Stimulated activated CD8-positive, alpha-beta memory T cell treated with anti-CD3 and anti-CD28 coated beads, Interleukin-2, amount 100 ng/mL, for 48 hours (primary cell): Measurements from ENCODE around the gene DPEP1.
"Not testable (repeated sequence)": the region's sequence is repeated elsewhere in the genome, so short reads cannot be mapped to it uniquely, and the experiment has no call there.

Experiments used
- DNase-seq, 2 donors: peaks; one replicate each; pipeline ENCODE4 v3.0.0-alpha.2; 2020; ENCODE audit warnings: low read depth in 2 of 2

The DPEP1 gene

DNA sequence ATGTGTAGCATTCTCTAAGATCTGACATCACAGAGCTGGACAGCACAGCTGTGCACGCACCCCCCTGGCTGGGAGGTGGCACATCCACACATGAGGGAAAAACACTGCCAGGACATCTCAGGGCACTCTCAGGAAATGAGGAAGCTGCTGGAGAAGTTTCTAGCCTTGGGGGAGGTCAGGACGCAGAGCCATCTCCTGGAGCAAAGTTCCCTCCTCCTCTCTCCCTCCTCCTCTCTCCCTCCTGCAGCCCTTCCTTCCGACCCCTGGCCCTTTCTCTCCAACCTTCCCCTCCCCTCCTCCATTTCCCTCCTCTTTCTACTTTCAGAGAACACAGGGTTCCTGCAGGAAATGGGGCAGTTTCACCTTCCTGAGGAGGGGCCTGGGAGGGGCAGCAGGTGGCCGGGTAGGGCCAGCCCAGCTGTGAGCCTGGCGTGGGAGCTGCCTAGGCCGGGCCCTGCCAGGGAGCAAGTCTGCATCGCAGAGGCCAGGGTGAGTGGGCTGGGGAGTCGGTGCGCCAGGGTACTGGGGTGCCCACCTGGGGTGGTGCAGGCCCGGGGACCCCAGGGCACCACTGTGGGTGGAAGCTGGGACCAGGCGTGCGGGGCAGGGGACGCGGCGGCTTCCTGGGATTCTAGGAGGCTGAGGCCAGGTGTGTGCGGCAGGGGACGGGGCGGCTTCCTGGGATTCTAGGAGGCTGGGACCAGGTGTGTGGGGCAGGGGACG lies at the start of gene DPEP1:
TSS of gene DPEP1 (plus strand) at position 412 of the 723 bp plus-strand sequence. CDS start 16,769 bp downstream, outside the sequence.
- DNase-seq: no peak

DNA sequence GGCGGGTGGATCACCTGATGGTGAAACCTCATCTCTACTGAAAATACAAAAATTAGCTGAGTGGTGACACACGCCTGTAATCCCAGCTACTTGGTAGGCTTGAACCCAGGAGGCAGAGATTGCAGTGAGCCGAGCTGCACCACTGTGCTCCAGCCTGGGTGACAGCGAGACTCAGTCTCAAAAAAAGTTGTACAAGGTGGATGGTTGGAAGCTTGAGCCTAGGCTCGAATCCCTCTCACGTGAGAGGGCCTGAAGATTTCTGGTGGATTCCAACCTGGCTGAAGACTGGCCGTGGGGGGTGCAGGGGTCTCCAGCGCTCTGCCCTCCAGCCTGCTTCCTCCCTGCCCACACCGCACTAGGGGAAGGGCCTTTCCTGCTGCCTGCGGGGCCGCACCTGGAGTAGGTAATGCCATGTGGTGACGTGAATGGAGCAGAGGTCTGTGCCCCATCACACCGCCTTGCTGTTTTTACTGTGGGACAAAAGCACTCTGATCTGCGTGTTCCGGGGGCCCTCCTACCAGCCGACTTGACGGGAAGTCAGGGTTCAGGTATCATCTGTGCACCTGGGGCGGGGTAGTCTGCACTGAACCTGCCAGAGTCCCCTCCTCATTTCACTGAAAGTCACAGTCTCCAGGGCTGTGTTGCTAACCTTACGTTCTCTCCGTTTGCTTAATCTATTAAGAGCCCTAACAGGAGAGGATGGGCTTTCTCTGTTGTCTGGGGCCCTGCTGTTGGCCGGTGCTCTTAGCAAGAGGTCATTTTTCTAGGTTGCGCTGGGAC lies 48.8 kb upstream of the DPEP1 start:
- no peak for DNase-seq

DNA sequence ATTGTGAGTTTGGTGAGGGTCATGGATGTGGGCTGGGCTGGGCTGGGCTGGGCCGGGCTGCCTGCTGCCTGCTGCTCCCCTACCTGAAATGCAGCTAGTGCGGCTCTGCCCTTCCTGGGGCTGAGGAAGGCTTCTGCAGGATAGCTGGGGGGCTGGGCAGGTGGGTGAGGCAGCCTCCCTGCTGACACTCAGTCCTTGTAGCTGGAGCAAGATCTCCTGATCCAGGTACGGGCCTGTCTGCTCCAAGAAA lies 48.3 kb upstream of the DPEP1 start:
- DNase-seq: peak in 1 of 2 donors; percentile 28

DNA sequence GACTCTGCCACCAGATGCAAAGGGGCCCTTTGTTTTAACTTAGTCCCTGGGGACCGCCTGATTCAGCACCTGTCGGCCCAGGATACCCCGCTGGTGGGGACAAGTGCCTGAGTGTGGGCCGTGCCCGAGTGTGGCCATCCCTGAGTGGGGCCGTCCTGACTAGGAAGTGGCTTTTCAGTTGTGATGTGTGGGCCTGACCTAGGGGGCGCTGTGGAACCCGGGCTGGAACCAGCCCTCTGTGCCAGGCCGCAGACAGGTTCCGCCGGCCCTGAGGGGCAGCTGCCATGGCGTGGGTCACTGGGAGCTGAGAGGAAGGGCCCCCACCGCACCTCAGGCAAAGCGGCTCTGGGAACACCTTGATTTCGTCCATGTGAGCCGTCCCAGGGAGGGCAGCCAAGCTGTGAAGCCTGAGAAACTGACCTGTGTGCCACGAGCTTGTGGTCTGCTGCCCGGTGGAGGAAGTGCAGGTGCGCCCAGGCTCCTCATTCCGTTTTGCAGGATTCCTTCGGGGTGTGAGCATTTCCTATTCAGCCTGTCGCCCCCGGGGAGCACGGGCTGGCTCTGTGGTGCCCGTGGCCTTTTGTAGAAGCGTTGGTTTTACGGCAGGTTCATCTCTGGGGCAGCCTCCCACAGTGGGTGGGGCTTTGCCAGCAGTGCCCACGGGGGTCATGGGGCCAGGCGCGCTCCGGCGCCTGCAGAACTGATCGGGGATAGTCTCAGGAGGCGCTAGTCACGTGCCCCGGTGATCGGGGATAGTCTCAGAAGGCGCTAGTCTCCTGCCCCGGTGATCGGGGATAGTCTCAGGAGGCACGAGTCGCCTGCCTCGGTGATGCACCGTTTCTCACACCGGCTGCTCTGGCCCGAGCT lies 47.7 kb upstream of the DPEP1 start:
- peak; percentile 62 to 64 for DNase-seq

DNA sequence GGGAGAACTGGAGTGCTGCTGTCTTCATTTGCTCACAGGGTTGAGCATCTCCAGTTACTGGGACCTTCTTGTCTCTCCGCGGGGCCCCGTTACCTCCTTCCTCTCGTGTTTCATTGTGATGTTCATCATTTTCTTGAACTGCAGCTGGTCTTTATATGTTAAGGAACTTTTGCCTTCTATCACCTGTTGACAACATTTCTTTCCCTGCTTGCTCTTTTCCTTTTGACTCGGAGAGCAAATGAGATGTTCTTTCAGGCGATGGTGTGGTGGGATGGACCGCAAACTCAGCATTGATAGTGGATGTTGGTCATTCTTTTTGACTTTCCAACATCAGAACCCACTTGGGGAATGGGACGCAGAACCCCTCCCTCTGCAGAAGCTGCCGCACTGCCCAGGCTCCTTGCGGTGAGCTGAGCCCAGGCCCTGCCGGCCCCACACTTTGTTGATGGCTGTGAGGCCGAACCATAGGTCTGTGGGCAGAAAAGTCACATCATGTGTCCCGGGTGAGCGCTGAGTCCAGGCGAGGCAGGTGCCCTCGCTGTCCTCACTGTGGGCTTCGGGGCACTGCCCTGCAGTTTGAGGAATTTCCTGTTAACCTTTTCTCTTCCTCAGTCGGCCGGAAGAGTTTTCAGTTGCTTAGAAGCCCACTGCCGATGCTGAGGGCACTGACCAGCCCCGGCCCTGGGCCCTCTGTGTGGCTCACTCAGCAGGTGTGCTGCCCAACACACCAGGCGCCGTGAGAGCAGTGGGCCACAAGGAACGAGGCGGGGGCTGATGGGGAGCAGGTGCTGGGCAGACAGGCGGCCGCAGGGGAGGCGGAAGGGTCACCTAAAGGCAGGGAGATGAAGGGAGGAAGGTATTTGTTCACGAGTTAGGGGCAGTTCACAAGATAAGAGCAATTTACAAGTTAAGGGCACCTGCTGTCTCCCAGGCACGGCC lies 45.5 kb upstream of the DPEP1 start:
- DNase-seq: no peak

DNA sequence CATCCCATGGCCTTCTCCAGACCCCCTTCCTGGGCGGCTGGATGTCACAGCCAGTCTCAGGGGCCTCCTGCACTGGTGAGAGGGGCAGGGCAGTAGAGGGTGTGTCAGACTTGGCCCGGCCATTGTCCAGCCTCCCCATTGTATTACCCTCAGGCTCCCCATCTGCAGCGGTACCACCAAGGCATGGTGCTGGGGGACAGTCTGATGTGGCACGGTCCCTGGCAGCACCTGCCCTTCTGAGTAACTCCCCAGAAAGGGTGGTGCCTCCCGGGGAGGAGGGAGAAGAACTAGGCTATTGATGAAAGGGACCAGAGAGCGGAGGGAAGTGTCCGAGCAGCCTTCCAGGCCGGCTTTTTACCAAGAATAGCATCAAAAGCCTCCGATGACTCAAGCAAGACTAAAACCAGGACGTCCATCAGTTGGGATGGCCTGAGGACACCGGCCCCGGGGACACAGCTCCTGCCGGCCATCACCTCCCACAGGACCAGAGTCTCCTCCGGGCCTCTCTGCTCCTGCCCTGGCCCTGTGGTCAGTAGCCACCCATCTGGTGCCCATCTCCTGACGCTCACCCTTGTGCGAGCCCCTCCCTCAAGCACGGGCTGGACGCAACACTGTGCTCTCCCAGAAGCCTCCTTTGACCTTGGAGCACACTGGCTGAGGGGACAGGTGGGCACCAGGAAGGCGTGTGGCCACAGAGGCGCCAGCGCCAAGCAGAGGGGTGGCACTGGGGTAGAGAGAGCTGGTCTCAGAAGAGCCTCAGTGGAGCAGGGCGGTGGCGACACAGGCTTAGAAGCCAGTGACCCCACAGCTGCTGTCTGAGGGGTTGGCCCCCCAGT lies 43.7 kb upstream of the DPEP1 start:
- no peak for DNase-seq

DNA sequence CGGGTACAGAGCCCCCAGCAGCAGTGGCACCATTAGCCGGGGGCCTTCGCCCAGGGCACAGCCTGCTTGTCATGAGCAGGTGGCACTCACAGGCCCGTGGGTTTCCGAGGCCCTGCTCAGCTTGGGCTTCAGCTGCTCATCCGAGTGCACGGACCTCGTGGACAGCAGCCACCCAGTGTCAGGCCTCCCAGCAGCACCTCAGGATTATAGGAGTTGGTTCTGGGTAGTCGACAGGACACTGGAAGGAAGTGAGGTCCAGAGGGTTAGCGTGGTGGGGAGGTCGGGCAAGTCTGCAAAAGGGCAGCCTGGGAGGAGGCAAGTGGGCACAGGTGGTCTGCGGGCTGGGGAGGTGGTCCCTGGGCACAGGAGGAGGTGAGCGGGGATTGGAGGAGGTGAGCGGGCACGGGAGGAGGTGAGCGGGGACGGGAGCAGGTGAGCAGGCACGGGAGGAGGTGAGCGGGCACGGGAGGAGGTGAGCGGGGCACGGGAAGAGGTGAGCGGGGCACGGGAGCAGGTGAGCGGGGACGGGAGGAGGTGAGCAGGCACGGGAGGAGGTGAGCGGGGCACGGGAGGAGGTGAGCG lies 43.0 kb upstream of the DPEP1 start:
- DNase-seq: no peak

DNA sequence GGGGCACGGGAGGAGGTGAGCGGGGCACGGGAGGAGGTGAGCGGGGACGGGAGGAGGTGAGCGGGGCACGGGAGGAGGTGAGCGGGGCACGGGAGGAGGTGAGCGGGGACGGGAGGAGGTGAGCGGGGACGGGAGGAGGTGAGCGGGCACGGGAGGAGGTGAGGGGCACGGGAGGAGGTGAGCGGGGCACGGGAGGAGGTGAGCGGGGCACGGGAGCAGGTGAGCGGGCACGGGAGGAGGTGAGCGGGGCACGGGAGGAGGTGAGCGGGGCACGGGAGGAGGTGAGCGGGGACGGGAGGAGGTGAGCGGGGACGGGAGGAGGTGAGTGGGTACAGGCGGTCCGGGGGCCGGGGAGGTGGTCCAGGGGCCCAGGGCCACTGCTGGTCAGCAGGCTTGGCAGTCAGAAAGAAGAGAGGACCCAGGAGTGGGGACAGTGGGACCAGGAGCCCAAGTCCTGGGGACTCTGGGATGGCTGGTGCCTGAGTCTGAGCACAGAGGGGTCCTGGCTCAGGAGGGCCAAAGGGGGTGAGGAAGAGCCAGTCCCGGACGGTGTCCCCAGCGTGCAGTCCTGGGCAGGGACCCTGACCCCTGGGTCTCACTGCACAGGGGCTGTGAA lies 42.4 kb upstream of the DPEP1 start:
- DNase-seq: not testable (repeated sequence)

DNA sequence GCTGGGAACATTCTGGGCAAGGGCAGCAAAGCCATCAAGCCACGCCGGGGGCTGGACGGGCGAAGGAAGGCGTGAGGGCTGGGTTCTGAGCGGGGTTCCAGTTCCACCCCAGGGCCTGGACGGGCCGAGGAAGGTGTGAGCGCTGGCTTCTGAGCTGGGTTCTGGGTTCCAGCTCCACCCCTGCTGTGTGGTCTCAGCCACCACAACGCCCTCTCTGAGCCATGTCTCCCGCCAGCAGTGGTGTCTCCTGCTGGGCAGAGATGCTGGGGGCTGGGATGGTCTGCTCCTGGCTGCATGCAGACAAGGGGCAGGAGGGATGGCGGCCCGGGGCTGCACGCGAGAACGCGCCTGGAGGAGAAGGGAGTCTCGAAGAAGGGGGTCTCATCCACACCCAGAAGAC lies 41.8 kb upstream of the DPEP1 start:
- no peak for DNase-seq

DNA sequence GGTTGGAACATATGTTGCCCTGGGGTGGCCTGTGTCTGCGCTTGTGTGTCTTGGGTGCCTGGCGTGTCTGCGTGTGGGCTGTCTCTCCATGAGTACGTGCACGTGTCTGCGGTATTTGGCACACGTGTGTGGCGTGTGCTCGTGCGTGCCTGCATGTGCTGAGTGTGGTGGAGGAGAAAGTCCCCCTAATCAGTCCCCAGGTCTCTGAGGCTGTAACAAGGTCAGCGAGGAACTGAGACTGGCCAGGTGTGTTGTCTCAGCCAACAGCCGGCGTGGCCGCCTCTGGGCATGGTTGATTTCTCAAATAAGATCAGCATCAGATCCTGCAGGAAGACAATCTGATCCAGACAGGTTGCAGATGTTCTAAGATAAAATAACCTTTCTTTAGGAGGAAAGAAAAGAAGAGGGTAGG lies 41.4 kb upstream of the DPEP1 start:
- DNase-seq: no peak

DNA sequence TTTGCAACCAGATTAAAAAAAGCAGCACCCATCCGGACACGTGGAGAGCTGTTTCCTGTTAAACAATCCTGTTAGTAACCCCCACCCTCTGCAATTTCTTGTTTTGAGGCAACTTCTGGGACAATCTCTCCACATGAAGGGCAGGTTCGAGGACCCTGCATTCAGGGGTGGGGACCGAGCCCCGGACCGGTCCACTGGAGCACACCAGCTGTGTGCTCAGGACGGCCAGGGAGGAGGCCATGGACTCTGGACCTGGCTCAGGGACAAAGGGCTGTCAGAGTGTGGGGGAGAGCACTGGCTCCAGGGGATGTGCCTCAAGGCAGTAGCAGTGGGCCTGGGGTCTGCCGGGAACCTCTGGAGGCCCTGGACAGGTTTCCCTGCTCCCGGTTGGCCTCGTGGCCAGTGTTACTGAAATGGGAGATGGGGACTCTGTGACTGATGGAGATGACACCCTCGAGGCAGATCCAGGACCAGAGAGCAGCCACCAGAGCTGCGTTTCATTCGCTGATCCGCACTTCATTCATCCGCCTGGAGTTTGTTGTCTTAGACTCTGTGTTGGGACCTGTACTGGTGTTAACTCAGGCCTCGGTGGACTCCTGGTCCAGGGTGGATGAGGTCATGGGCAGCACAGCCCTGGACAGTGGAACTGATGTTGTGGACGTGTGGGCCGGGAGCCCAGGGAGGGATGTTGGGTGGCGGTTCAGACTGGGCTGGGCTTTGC lies 40.8 kb upstream of the DPEP1 start:
- DNase-seq: no peak

DNA sequence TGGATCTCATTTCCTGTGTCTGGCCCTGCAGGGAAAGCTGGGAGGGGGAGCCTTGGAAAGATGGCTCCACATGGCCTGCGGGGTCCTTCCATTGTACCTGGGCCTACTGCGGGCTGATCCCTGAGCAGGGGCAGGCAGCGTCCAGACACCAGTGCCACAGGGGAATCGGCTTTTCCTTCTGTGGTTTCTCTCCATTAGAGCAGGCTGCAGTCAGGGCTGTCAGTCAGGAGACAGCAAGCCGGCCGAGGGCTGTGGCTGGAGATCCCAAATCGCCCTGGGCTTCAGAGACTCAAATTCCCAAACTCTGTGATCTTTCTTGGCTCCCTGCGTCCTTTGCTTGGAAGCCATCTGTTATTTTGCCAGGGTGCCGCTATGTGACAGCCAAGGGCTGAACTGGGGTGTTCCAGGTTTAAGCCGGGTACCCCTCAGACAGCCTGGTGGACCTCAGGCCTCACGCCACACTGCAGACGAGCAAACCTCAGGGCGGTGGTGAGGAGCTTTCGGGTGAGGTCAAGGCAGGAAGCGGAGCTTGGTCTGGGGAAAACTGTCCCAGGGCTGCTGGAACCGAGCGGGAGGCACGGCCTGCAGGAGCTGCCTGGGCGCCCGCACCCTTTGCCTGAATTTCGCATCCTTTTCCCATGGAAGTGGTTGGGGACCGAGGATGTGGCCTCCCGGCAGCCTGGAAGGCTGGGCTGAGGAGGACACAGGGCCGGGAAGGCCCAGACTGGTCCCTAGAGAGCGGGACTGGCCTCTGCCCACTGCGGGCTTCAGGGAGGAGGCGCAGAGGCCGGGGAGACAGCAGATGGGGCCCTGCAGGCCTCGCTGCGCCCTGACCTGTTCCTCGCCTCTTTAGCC lies 39.4 kb upstream of the DPEP1 start:
- DNase-seq: no peak

DNA sequence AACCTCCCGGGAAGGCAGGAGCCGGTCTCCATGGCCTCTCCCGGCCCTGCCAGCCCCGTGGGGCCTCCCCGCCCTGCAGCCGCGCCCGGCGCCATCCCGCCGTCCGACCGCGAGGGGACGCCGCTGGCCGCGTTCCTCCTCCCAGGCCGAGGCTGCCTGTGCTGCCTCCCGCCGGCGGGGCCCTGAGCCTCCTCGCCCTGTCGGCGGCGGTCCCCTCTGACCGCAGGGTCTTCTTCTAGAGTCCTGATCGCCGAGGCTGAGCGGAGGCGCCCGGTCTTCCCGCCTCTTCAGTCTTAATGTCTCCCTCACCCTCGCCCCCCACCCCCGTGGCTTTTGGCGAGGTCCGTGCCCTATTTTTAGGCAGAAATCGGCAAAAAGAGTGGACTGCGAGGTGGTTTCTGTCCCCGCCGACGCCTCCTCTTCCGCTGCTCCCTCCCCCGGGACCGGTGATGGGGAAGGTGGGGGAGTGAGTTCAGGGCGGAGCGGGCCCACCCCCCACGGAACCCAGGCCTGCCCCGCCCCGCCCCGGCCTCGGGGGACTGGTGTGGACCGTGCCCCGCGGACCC lies 38.7 kb upstream of the DPEP1 start:
- DNase-seq: peak; percentile 54 to 57

DNA sequence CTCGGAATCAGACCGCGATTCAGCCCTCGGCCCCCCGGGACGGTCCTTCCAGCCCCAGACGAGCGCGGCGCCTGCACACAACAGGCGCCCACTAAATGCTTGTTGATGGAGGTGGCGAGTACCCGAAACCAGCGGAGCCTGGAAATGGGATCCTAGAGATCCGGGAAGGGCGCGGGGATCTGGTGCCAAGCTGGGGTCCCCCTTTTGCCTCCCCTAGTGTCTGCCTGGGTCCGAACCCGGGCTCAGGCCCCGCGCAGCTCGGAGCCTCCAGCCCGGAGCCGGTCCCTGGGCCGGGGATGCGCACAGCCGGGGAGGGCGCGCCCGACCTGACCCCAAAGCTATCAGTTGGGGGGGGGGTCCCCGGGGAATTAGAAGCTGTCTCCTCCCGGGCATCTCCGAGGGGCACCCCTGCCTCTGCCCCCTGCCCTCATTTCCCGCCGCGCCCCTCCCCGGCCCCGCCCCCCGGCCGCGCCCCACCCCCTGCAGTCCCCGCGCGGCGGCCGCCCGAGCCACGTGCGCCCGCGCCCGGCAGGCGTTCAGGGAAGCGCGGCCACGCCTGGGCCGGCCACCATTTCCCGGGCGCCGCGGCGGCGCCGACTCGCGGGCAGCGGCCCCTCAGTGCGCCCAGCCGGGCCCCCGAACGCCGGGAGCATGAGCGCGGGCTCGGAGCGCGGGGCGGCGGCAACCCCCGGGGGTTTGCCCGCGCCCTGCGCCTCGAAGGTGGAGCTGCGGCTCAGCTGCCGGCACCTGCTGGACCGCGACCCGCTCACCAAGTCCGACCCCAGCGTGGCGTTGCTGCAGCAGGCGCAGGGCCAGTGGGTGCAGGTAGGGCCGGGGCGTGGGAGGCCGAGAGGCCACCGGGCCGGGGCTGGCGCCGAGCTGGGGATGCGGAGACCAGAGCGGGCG lies 37.9 kb upstream of the DPEP1 start, which contains the start of gene CPNE7:
TSS of gene CPNE7 (plus strand) at position 512 of the 906 bp plus-strand sequence. CDS start at position 652, 140 bp downstream.
- DNase-seq: no peak

DNA sequence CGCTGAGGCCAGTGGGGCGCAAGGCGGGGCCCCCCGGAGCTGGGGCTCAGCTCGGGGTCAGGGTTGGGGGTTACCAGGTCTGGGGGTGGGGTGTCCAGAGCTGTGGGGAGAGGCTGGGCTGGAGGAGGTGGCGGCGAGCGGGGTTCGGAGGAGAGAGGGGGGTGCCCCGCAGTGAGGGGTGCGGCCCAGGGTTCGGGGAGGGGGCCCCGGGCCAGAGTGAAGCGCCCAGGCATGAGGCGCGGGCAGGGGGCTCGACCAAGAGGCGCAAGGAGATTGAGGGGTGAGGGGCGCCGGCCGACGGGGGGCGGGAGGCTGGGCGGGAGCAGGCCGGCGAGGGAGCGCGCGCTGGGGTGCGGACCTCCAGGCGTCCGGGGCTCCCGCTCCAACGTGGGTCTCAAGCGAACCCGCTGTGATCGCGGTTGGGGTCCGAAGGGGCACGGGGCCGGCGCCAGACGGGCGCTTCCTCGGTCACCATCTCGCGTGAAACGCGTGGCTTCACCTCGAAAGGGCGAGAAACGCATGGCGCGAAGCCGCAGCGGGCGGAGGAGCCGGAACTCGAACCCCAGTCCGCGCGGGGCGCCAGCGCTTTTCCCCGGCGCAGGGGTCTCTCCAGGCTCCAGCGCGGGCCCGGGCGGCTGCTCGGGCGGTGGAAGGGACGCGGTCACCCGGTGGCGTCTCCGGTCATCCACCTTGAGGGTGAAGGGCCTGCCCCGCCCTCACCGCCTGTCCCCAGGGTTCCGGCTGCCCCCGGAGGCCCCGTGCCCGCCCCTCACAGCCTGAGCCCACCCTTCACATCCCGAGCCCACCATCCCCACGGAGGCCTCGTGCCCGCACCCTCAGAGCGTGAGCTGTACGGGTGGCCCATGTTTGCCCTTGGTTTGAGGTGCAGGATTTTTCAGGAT lies 37.0 kb upstream of the DPEP1 start:
- no peak for DNase-seq
